ENCODE measurements around the gene TMC1.

Gene TMC1

DNA sequence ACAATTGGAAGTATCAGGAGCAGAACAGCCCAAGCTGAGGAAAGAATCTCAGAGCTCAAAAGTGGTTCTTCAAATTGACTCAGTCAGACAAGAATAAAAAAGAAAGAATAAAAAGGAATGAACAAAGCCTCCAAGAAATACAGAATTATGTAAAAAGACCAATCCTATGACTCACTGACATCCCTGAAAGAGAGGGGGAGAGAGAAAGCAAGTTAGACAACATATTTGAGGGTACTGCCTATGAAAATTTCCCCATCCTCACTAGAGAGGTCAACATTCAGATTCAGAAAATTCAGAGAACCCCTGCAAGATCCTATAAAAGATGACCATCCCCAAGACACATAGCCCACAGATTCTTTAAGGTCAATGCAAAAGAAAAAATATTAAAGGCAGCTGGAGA, 258.2 kb downstream of the TMC1 start:
- H3F3A ChIP-seq (ENCODE audit: low read depth), result no peaks in the 10 kb centered on the region
- H3K4me1 ChIP-seq (ENCODE audit: insufficient read depth, low read length, poor library complexity, severe bottlenecking), result peaks cover 10% of the 10 kb centered on the region
- no peak for TF ChIP-seq EZH2phosphoT487 (IDR thresholded peaks at IDR 0.05; ENCODE audit: borderline replicate concordance)
- TF ChIP-seq, protein P1, sequence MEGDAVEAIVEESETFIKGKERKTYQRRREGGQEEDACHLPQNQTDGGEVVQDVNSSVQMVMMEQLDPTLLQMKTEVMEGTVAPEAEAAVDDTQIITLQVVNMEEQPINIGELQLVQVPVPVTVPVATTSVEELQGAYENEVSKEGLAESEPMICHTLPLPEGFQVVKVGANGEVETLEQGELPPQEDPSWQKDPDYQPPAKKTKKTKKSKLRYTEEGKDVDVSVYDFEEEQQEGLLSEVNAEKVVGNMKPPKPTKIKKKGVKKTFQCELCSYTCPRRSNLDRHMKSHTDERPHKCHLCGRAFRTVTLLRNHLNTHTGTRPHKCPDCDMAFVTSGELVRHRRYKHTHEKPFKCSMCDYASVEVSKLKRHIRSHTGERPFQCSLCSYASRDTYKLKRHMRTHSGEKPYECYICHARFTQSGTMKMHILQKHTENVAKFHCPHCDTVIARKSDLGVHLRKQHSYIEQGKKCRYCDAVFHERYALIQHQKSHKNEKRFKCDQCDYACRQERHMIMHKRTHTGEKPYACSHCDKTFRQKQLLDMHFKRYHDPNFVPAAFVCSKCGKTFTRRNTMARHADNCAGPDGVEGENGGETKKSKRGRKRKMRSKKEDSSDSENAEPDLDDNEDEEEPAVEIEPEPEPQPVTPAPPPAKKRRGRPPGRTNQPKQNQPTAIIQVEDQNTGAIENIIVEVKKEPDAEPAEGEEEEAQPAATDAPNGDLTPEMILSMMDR (conservative IDR thresholded peaks at IDR 0.05; ENCODE audit: low read length), result no peak
- no peaks in the 10 kb centered on the region for H4K20me1 ChIP-seq (ENCODE audit: insufficient read depth, low read length, poor library complexity, severe bottlenecking)
- no peaks in the 10 kb centered on the region for H3K36me3 ChIP-seq (ENCODE audit: insufficient read depth, low read length)
- H3K27me3 ChIP-seq (ENCODE audit: insufficient read depth, low read length, poor library complexity, severe bottlenecking), result no peaks in the 10 kb centered on the region
- no peaks in the 10 kb centered on the region for H3K9me2 ChIP-seq (replicated peaks; ENCODE audit: low read depth, low read length)
- H3K79me2 ChIP-seq (ENCODE audit: insufficient read depth, low read length), result no peaks in the 10 kb centered on the region
- H3K4me3 ChIP-seq (ENCODE audit: low read length, poor library complexity, severe bottlenecking), result no peak overlapping the region
- no peak overlapping the region for H3K9ac ChIP-seq (ENCODE audit: low read depth, low read length, poor library complexity, severe bottlenecking)
- no peak overlapping the region for H2AFZ ChIP-seq (ENCODE audit: low read length)
- H3K9me3 ChIP-seq (ENCODE audit: insufficient read depth, low read depth, low read length), result peaks cover 5% of the 10 kb centered on the region; the same call in 1 of the 2 replicates
- H3K4me2 ChIP-seq (ENCODE audit: low read depth, low read length, poor library complexity, severe bottlenecking), result no peak overlapping the region

DNA sequence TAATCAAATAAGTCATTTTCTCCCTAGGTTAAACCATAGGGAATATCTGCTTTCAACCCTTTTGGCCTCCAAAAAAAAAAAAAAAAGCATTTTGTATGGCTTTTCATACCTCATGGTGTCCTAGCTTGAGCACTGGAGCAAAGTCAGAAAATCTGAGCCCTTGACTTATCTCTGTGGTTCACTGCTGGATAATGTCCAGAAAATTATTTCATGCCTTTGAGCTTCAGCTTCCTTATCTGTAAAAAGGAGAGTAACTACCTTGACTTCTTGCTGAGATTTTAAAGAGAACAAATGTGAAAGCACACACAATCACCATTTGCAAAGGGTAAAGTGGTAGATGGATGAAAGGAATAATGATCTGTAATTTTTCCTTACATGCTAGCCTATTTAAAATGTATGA, 265.5 kb downstream of the TMC1 start:
- H2AFZ ChIP-seq (ENCODE audit: low read length), result no peak overlapping the region
- no peak overlapping the region for H3K4me3 ChIP-seq (ENCODE audit: low read length, poor library complexity, severe bottlenecking)
- TF ChIP-seq, protein P1 (conservative IDR thresholded peaks at IDR 0.05; ENCODE audit: low read length), result no peak
- no peak for TF ChIP-seq EZH2phosphoT487 (IDR thresholded peaks at IDR 0.05; ENCODE audit: borderline replicate concordance)

DNA sequence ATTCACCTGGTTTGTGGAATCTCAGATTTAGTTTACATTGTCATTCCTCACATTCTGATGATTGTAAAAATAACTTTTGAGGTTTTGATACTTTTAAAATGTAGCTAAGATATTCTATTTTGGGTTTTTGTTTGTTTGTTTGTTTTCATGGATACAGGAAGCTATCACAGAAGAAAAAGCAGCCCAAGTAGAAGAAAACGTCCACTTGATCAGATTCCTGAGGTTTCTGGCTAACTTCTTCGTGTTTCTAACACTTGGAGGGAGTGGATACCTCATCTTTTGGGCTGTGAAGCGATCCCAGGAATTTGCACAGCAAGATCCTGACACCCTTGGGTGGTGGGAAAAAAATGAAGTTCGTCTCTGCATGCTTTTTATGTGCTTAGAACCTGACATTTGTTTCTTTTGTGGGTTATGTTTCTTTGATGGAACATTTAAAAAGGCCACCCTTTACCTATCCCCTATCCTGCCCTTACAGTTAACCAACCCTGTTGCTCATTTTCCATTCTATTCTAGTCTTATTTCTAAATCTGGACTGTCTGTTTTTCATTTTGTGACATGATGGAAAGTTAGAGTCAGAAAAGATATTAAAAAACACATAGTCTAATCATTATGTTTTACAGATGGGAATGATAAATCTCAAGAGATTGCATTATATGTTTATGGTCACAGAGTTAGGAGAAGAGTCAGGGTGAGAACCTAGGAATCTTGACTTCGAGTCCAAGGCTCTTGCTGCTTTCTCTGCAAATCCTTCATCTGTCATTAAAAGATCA, 267.7 kb downstream of the TMC1 start:
- TF ChIP-seq, protein P1 (conservative IDR thresholded peaks at IDR 0.05; ENCODE audit: low read length), result no peak
- TF ChIP-seq EZH2phosphoT487 (IDR thresholded peaks at IDR 0.05; ENCODE audit: borderline replicate concordance), result no peak
- Histone ChIP-seq H3K9ac (ENCODE audit: low read depth, low read length, poor library complexity, severe bottlenecking) (no peak overlapping the region), H3K79me2 (ENCODE audit: insufficient read depth, low read length) (no peaks in the 10 kb centered on the region), H3K9me3 (ENCODE audit: insufficient read depth, low read depth, low read length) (peaks cover 3% of the 10 kb centered on the region; the same call in 1 of the 2 replicates), H3K36me3 (ENCODE audit: insufficient read depth, low read length) (no peaks in the 10 kb centered on the region), H3K4me3 (ENCODE audit: low read length, poor library complexity, severe bottlenecking) (no peak overlapping the region), H3K4me2 (ENCODE audit: low read depth, low read length, poor library complexity, severe bottlenecking) (no peak overlapping the region), H3F3A (ENCODE audit: low read depth) (no peaks in the 10 kb centered on the region), H2AFZ (ENCODE audit: low read length) (no peak overlapping the region), H4K20me1 (ENCODE audit: insufficient read depth, low read length, poor library complexity, severe bottlenecking) (no peaks in the 10 kb centered on the region), H3K9me2 (replicated peaks; ENCODE audit: low read depth, low read length) (no peaks in the 10 kb centered on the region), H3K27me3 (ENCODE audit: insufficient read depth, low read length, poor library complexity, severe bottlenecking) (no peaks in the 10 kb centered on the region), H3K4me1 (ENCODE audit: insufficient read depth, low read length, poor library complexity, severe bottlenecking) (no peaks in the 10 kb centered on the region)

More for the DNA sequence above, 265.5 kb downstream of the TMC1 start:
- Histone ChIP-seq H3K4me2 (ENCODE audit: low read depth, low read length, poor library complexity, severe bottlenecking) (no peak overlapping the region), H3K4me1 (ENCODE audit: insufficient read depth, low read length, poor library complexity, severe bottlenecking) (no peaks in the 10 kb centered on the region), H3K9me3 (ENCODE audit: insufficient read depth, low read depth, low read length) (peaks cover 5% of the 10 kb centered on the region; the same call in 1 of the 2 replicates), H3F3A (ENCODE audit: low read depth) (no peaks in the 10 kb centered on the region), H3K36me3 (ENCODE audit: insufficient read depth, low read length) (no peaks in the 10 kb centered on the region), H4K20me1 (ENCODE audit: insufficient read depth, low read length, poor library complexity, severe bottlenecking) (no peaks in the 10 kb centered on the region), H3K79me2 (ENCODE audit: insufficient read depth, low read length) (no peaks in the 10 kb centered on the region), H3K9ac (ENCODE audit: low read depth, low read length, poor library complexity, severe bottlenecking) (no peak overlapping the region), H3K27me3 (ENCODE audit: insufficient read depth, low read length, poor library complexity, severe bottlenecking) (no peaks in the 10 kb centered on the region), H3K9me2 (replicated peaks; ENCODE audit: low read depth, low read length) (no peaks in the 10 kb centered on the region)
